GM18498 (cell line): Measurements from ENCODE around the gene RHOC.

Experiments
- ATAC-seq: cut with Tn5 transposase; IDR thresholded peaks from one replicate; pipeline ENCODE4 v1.9.1; 2021; ENCODE audit warnings: mild to moderate bottlenecking, moderate library complexity; ENCODE audit not compliant: unreplicated experiment

RHOC gene

GRCh38 chr1:112718691-112719418, 11.9 kb upstream of the RHOC start:
- ATAC-seq = peak; percentile 19

GRCh38 chr1:112717263-112717873, 10.4 kb upstream of the RHOC start:
- ATAC-seq = no peak

GRCh38 chr1:112716133-112716720, 9.3 kb upstream of the RHOC start:
- peak; percentile 19 for ATAC-seq

GRCh38 chr1:112715264-112716053, 8.5 kb upstream of the RHOC start, which contains the start of gene PPM1J:
Gene PPM1J (minus strand): TSS chr1:112715332. CDS start chr1:112715301, 31 bp downstream.
- ATAC-seq = peak; percentile 80

- peak; percentile 1 for ATAC-seq
Measured at GRCh38 chr1:112714313-112715263, 7.7 kb upstream of the RHOC start.

GRCh38 chr1:112713466-112714312, 6.8 kb upstream of the RHOC start:
- ATAC-seq = peak; percentile 27

- no peak for ATAC-seq
Measured at GRCh38 chr1:112712701-112713128, 5.8 kb upstream of the RHOC start.

- ATAC-seq = no peak
Measured at GRCh38 chr1:112712191-112712590, 5.3 kb upstream of the RHOC start.

GRCh38 chr1:112711670-112712069, 4.7 kb upstream of the RHOC start:
- ATAC-seq = no peak

- no peak for ATAC-seq
Measured at GRCh38 chr1:112711041-112711440, 4.1 kb upstream of the RHOC start.

- no peak for ATAC-seq
Measured at GRCh38 chr1:112710586-112710985, 3.7 kb upstream of the RHOC start.

- no peak for ATAC-seq
Measured at GRCh38 chr1:112710159-112710558, 3.2 kb upstream of the RHOC start.

GRCh38 chr1:112708489-112708888, 1.6 kb upstream of the RHOC start:
- ATAC-seq = no peak

GRCh38 chr1:112708002-112708448, 1.1 kb upstream of the RHOC start:
- ATAC-seq = no peak

- ATAC-seq = peak; percentile 60
Measured at GRCh38 chr1:112707221-112708001, 484 bp upstream of the RHOC start.

- peak; percentile 62 for ATAC-seq
Measured at GRCh38 chr1:112704934-112705627, 1.8 kb downstream of the RHOC start.

GRCh38 chr1:112704391-112704933, 2.5 kb downstream of the RHOC start:
- ATAC-seq = no peak
